ENCODE results near the gene RFX3.

The RFX3 gene

DNA sequence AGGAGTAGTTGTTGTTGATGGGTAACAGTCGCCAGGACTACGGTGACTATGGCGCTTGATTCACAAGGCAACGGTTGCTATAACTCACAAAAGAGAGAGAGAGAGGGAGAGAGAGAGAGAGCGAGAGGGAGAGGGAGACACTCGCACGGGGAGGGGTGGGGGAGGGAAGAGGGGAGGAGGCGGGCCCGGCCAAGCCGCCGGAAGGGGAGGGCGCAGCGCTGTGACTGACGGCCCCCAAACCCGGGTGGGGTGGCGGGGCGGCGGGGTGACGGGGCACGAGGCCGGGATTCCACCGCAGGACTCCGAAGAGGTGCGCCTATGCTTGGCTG is at the start of gene RFX3:
RFX3 (minus strand) TSS at position 166 of the 329 bp plus-strand sequence. CDS start 130,413 bp downstream, outside the sequence.
- DNase-seq (ENCODE audit: low spot score), result peak; percentile 91

- DNase-seq (ENCODE audit: low spot score), result no peak
These were observed 45.7 kb upstream of the RFX3 start for GRCh38 chr9:3571500-3571899.

DNA sequence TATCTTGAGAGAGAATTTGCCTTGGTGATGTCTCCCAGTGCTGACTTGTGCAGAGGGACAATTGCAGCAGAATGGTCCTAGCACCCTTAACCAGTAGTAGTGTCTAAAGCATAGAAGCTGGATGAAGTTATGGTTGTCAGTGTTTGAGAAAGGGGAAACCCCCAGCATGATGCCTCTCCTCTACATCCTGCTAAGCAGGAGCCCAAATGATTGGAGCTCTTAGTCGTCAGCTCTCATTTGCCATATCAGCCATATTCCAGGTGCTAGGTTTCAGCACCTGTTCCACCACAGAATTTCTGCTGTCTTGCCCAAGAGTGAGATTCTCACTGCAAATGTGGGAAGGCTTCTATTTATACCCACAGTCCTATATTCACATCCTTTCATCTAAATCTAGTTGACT is 43.7 kb upstream of the RFX3 start:
- no peak for DNase-seq (ENCODE audit: low spot score)

GRCh38 chr9:3567988-3568387 is 42.2 kb upstream of the RFX3 start:
- DNase-seq (ENCODE audit: low spot score), result no peak

DNA sequence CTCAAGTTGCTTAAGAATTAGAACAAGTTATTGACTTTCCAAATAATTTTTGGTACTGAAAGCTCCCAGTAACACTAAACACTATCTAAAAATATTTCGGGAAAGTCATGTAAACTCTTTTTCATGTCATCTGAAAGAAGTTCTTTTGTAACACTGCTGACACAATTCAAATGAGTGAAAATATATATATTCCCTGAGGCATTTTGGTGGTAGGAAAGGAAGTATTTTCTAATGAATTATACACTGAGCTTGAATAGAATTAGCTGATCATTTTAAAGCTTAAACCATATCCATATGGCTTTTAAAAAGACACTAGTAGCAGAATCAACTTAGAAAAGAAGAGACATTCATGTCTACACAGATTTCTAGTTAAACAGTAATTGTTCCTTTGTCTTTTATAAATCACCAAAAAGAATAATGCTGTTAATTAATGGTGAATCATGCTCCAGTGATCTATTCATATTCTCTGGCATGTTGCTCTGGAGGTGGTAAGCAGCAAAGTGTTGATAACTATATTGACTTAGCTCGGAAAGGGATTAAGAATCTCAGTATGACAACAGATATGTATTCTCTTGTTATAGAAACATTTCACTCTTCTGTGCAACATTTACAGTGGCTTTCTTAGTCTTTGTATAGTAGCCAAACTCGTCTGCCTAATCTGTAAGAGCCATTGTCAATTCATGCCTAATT is 27.4 kb upstream of the RFX3 start:
- no peak for DNase-seq (ENCODE audit: low spot score)

GRCh38 chr9:3549225-3549624 is 23.4 kb upstream of the RFX3 start:
- no peak for DNase-seq (ENCODE audit: low spot score)

- no peak for DNase-seq (ENCODE audit: low spot score)
These were observed 22.8 kb upstream of the RFX3 start for GRCh38 chr9:3548648-3549047.

GRCh38 chr9:3541206-3541605 is 15.4 kb upstream of the RFX3 start:
- DNase-seq (ENCODE audit: low spot score), result no peak

DNA sequence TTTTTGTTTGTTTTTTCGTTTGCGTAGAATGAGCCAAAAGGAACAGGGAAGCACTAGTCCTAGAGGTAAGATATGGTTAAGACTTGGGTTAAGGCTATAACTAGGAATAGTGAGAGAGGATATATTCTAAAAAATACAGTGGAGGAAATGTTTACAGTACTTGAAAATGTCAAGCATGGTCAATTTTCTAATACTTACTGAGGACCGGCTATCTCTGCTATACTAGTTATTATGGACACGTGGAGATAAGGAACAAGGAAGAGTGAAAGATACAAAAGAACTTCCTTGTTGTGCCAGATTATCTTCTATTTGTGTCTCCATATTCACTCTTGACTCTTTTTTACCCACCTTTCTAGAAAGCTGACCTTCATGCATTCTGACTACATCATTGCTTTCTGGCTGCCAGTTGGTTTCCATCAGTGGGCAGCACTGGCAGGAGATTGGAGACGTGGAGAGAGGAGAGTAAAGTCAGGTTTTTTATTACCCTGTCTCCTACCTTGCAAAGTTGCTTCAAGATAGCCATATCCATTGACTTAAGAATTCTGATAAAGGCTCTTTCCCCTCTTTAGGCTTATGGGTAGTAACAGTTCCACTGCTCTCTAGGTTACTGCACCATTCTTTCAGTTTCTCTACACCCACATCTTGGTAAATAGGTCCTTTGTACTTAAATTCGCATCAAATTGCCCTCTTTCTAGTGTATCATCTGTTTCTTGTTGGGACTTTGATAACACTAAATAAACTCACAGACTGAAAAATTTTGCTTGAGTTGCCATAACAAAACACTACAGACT is 9.0 kb upstream of the RFX3 start:
- DNase-seq (ENCODE audit: low spot score), result no peak

- DNase-seq (ENCODE audit: low spot score), result no peak
These were observed 6.4 kb upstream of the RFX3 start for GRCh38 chr9:3532158-3532557.

- DNase-seq (ENCODE audit: low spot score), result no peak
These were observed 2.6 kb upstream of the RFX3 start for GRCh38 chr9:3528451-3528850.

- no peak for DNase-seq (ENCODE audit: low spot score)
These were observed 1.5 kb upstream of the RFX3 start for GRCh38 chr9:3526997-3527940.

GRCh38 chr9:3526165-3526996 is 580 bp upstream of the RFX3 start:
- peak; percentile 80 for DNase-seq (ENCODE audit: low spot score)

DNA sequence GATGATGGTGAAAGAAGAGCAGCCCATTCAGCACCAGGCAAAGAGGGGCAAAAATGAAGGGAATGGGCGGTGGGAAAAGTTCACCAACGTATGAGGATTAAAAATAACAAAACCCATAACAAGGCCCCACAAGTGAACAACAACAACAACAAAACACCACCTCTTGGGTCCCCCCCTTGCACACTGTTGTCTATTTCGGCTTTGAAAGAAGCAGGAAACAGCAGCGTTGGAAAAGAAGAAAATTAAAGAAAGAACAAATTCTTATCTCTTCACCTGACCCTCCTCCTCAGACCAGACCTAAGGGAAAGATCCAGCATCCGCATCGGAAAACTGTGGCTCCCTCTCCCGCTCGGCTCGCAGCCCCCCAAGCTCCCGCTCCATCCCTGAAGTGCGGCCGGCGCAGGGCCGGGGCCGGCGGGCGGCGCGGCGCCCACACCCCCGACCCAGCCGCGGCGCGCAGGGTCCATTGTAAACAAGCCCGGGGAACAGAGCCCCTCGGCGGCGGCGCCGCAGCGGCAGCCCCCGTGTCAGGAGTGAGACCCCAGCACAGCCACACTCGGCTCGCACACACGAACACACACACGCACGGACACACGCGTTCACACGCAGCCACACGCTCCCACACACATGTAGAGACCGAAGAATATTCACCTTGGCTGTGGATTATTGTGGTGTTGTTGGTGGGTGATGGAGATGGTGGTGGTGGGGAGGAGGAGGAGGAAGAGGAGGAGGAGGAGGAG is 535 bp downstream of the RFX3 start:
- DNase-seq (ENCODE audit: low spot score), result no peak

- DNase-seq (ENCODE audit: low spot score), result no peak
These were observed 3.8 kb downstream of the RFX3 start for GRCh38 chr9:3521966-3522365.

DNA sequence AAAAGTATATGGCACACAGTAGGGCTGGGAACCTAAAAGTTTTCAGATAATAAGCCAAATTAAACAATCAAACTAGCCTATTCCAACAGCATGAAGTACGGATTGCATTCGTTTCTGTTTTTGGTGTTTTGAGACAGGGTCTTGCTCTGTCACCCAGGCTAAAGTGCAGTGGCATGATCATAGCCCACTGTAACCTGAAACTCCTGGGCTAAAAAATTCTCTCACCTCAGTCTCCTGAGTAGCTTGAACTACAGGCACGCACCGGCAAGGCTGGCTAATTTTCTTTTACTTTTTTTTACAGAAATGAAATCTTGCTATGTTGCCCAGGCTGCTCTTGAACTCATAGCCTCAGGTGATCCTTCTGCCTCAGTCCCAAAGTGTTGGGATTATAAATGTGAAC is 5.2 kb downstream of the RFX3 start:
- DNase-seq (ENCODE audit: low spot score), result no peak

- DNase-seq (ENCODE audit: low spot score), result no peak
These were observed 8.3 kb downstream of the RFX3 start for GRCh38 chr9:3517377-3518048.

GRCh38 chr9:3516667-3517330 is 9.0 kb downstream of the RFX3 start:
- no peak for DNase-seq (ENCODE audit: low spot score)

GRCh38 chr9:3515405-3515804 is 10.4 kb downstream of the RFX3 start:
- no peak for DNase-seq (ENCODE audit: low spot score)

DNA sequence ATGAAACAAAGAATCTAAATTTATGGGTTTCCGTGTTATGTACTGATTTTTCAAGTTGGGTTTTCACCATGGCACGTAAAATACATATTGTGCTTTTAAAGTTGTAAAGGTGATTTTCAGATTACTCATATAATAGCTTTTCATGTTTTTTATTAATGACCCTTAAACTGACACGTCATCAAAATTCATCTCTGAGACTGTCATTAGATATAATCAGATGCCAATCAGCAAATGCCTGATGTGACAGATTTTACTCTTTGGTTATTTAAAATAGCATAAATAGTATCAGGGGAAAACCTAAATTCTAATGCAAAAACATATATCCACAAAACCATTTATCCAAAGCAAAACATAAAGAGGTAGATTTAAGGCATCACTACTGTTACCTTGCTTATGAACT is 11.0 kb downstream of the RFX3 start:
- no peak for DNase-seq (ENCODE audit: low spot score)
